OCI-LY7 (cell line): Measurements from ENCODE around the gene TBC1D5. TPM values are rescaled to one million over a fixed set of nuclear protein-coding genes. Genes with fewer than 3 reads are reported as not detected.

Experiments
- BruUV-seq: library from RNA; stranded (reverse); fragments of 400-500 nt; replicated peaks from 2 replicates; lab custom pipeline; 2021; lab: Mats Ljungman, UMichigan
- CTCF ChIA-PET: fragments of 300-600 bp; sonication (Branson Sonifier 250); formaldehyde crosslinking; loops from one replicate; lab custom pipeline; 2022; ENCODE audit warnings: antibody characterized with exemption; ENCODE audit not compliant: unreplicated experiment; lab: Charles Lee
- POLR2A ChIA-PET: fragments of 300-600 bp; sonication (Branson Sonifier 250); formaldehyde crosslinking; loops from one replicate; lab custom pipeline; 2022; ENCODE audit warnings: antibody characterized with exemption; lab: Charles Lee
- DNase-seq: peaks from one replicate; pipeline ENCODE4 v3.0.0-alpha.2; 2015; ENCODE audit warnings: low spot score
- H2AFZ ChIP-seq: fragments of 200-600 bp; sonication (generic), shearing (Covaris generic); 2 replicates; pipeline ENCODE4 v1.6.1; 2014; ENCODE audit warnings: mild to moderate bottlenecking, antibody characterized with exemption, low read length, moderate library complexity
- H3K27ac ChIP-seq: fragments of 200-600 bp; sonication (generic); 2 replicates; pipeline ENCODE4 v1.5.1; 2014; ENCODE audit warnings: mixed run types, low read depth, mild to moderate bottlenecking, moderate library complexity, low read length, inconsistent platforms; ENCODE audit not compliant: poor library complexity, severe bottlenecking
- H3K36me3 ChIP-seq: fragments of 200-600 bp; sonication (generic); 2 replicates; pipeline ENCODE4 v1.6.1; 2014; ENCODE audit warnings: mild to moderate bottlenecking, antibody characterized with exemption, low read length, moderate library complexity, mixed read lengths; ENCODE audit not compliant: insufficient read depth
- H3K4me1 ChIP-seq: fragments of 200-600 bp; sonication (generic); 2 replicates; pipeline ENCODE4 v1.5.1; 2014; ENCODE audit warnings: mild to moderate bottlenecking, low read length; ENCODE audit not compliant: insufficient read depth, poor library complexity, severe bottlenecking
- H3K4me2 ChIP-seq: fragments of 200-600 bp; sonication (generic); 2 replicates; pipeline ENCODE4 v1.6.1; 2014; ENCODE audit warnings: mild to moderate bottlenecking, low read length
- H3K4me3 ChIP-seq: fragments of 200-600 bp; sonication (generic); 2 replicates; pipeline ENCODE4 v1.5.1; 2014; ENCODE audit warnings: mild to moderate bottlenecking, low read depth, low read length; ENCODE audit not compliant: poor library complexity, severe bottlenecking
- H3K79me2 ChIP-seq: fragments of 200-600 bp; sonication (generic); 2 replicates; pipeline ENCODE4 v1.6.1; 2016; ENCODE audit warnings: low read depth, mild to moderate bottlenecking, low read length, moderate library complexity, mixed read lengths; ENCODE audit not compliant: insufficient read depth
- H3K9me2 ChIP-seq: fragments of 200-600 bp; sonication (generic); 2 replicates; pipeline ENCODE4 v1.6.1; 2016; ENCODE audit warnings: mild to moderate bottlenecking, low read length, mixed read lengths; ENCODE audit not compliant: insufficient read depth
- H3K9me3 ChIP-seq: fragments of 200-600 bp; sonication (generic); 2 replicates; pipeline ENCODE4 v1.6.1; 2014; ENCODE audit warnings: mild to moderate bottlenecking, mixed run types, low read length, mixed read lengths
- H4K20me1 ChIP-seq: fragments of 200-600 bp; sonication (generic); 2 replicates; pipeline ENCODE4 v1.6.1; 2014; ENCODE audit warnings: mild to moderate bottlenecking, antibody characterized with exemption, low read length, moderate library complexity, mixed read lengths; ENCODE audit not compliant: insufficient read depth
- CTCF ChIP-seq: fragments of 200-600 bp; sonication (generic); conservative IDR thresholded peaks from 2 replicates; pipeline ENCODE4 v1.5.1; 2014; ENCODE audit warnings: mild to moderate bottlenecking, antibody characterized with exemption, low read length, moderate library complexity, mixed read lengths
- EZH2phosphoT487 ChIP-seq: fragments of 200-600 bp; sonication (generic); IDR thresholded peaks from 2 replicates; pipeline ENCODE4 v1.6.1; 2018; ENCODE audit warnings: low read depth, borderline replicate concordance, mild to moderate bottlenecking, mixed run types, antibody characterized with exemption, low read length, moderate library complexity, mixed read lengths
- intact Hi-C: fragments of 100-400 bp; cut with micrococcal nuclease; formaldehyde crosslinking; loops from one replicate; pipeline ENCODE4 v1.10.0; 2022; ENCODE audit not compliant: unreplicated experiment
- total RNA-seq, 2 experiments: library from RNA; depleted of rRNA in 1 of 2; stranded (reverse); fragments of >200 nt in 1 of 2; shearing (Covaris generic) in 1 of 2; gene quantifications; 2 replicates each; pipeline ENCODE4 v1.2.3, GENCODE V29; 2014 to 2022

The TBC1D5 gene
- total RNA-seq, 2 experiments from 2014 or later = 78.5 to 82.4 TPM

GRCh38 chr3:17589888-17590287 lies 152.5 kb downstream of the TBC1D5 start:
- intact Hi-C loops = no loop called here
- no peak overlapping the region for H2AFZ ChIP-seq
- no peaks in the 10 kb centered on the region for H3K4me1 ChIP-seq
- POLR2A ChIA-PET = no interaction called here
- DNase-seq = no peak
- 0 out of 2 replicates have a peak, but pooled peaks cover 8% of the 10 kb centered on the region for H3K9me3 ChIP-seq
- no peaks in the 10 kb centered on the region for H3K9me2 ChIP-seq
- no peak overlapping the region for H3K27ac ChIP-seq
- H3K79me2 ChIP-seq = peaks cover 4% of the 10 kb centered on the region
- H4K20me1 ChIP-seq = no peaks in the 10 kb centered on the region
- H3K36me3 ChIP-seq = no peaks in the 10 kb centered on the region; the same call in 1 of the 2 replicates
- no peak overlapping the region for H3K4me2 ChIP-seq
- no peak for TF ChIP-seq CTCF
- no peak for TF ChIP-seq EZH2phosphoT487
- CTCF ChIA-PET = no interaction called here
- no TSS peak for BruUV-seq
- H3K4me3 ChIP-seq = no peak overlapping the region

GRCh38 chr3:17588422-17588821 lies 154.0 kb downstream of the TBC1D5 start:
- ChIA-PET CTCF (no interaction called here), POLR2A (no interaction called here)
- no peaks in the 10 kb centered on the region for H4K20me1 ChIP-seq
- H3K4me3 ChIP-seq = no peak overlapping the region
- intact Hi-C loops = no loop called here
- DNase-seq = no peak
- H3K36me3 ChIP-seq = no peaks in the 10 kb centered on the region; the same call in 1 of the 2 replicates
- TF ChIP-seq CTCF (no peak), EZH2phosphoT487 (no peak)
- no peak overlapping the region for H3K4me2 ChIP-seq
- peaks cover 4% of the 10 kb centered on the region for H3K79me2 ChIP-seq
- H2AFZ ChIP-seq = no peak overlapping the region
- H3K9me2 ChIP-seq = no peaks in the 10 kb centered on the region
- H3K9me3 ChIP-seq = 0 out of 2 replicates have a peak, but pooled peaks cover 8% of the 10 kb centered on the region
- no TSS peak for BruUV-seq
- no peak overlapping the region for H3K27ac ChIP-seq
- no peaks in the 10 kb centered on the region for H3K4me1 ChIP-seq

DNA sequence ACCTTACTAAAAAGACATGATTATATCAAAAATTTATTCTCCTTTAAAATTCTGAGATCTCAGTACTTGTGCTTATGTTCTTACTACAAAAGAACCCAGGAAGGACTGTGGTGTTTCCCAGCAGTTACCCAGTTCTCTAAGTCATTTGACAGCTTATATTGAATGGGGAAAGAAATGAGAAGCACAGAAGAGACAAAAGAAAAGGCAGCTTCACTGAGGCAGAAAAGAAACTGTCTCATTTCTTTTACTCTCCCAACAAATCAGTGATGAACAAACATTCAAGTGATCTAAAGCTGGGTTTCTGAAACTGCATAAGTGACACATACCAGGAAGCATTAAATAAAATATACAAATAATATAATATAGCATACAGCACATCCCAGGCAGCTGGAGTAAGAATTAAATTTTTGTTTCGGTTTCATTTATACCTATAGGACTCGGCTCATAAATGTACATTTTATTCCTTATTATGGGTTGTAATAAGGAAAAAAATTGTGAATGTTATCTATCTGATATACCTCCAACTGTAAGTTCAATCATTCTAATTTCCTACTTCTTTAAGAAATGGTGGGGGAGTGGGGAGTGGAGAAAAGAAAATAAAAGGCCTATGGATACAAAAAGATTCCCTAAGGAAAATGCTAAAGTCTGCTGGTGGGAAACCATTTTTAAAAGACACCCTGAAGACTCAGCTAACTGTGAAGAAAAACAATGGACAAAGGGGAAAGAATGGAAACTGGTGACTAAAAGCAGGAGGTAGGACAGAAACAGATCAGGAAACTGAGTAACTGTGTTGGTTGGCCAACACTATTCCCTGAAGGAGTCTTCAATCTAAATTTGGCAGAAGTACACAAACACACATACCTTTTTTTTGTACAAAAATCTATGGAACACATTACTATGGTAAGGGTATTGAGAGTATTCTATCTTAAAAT lies 156.8 kb downstream of the TBC1D5 start:
- Histone ChIP-seq H3K79me2 (peaks cover 4% of the 10 kb centered on the region), H2AFZ (no peak overlapping the region), H3K9me2 (no peaks in the 10 kb centered on the region), H3K4me1 (no peaks in the 10 kb centered on the region), H3K27ac (no peak overlapping the region), H3K4me3 (no peak overlapping the region), H3K36me3 (no peaks in the 10 kb centered on the region; the same call in 1 of the 2 replicates), H4K20me1 (no peaks in the 10 kb centered on the region), H3K9me3 (0 out of 2 replicates have a peak, but pooled peaks cover 7% of the 10 kb centered on the region), H3K4me2 (no peak overlapping the region)
- BruUV-seq = no TSS peak
- no peak for TF ChIP-seq EZH2phosphoT487
- no peak for TF ChIP-seq CTCF
- DNase-seq = no peak
- POLR2A ChIA-PET = no interaction called here
- CTCF ChIA-PET = no interaction called here
- intact Hi-C loops = no loop called here
